ENCODE results near the gene PLPP6. TPM values are rescaled to one million over a fixed set of nuclear protein-coding genes. Genes with fewer than 3 reads are reported as not detected.

The PLPP6 gene
- total RNA-seq, 2 donors from 2014 or later: 16.2 to 17.1 TPM

DNA sequence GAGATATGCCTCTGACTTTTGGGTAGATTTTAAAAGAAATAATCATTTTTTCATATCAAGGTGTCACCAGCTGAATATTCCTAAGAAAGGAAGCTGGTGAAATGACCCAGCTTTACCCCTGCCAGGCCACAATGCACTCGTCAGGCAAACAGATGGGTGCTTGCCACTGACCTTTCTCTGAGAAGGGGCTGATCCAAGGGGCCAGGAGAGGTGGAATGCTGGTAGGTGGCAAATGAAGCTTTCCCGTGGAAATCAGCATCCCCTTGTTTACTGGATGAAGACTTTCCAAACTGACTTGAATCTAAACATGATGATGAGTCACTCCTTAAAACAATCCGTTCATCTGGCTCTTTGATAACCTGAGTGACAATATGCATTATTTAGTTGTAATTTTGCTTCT, 44.3 kb upstream of the PLPP6 start:
- Histone ChIP-seq H3K27me3 (no peaks in the 10 kb centered on the region), H3K4me3 (no peak overlapping the region), H3K36me3 (replicated peaks in 1 of 2; ENCODE audit: insufficient read depth in 1 of 2, low read depth in 2 of 2) (peaks cover 0 to 9% of the 10 kb centered on the region in 2 donors), H3K27ac (no peak overlapping the region), H3K4me1 (no peaks in the 10 kb centered on the region), H3K9me3 (no peaks in the 10 kb centered on the region)
- intact Hi-C loops (cut with DNase I): no loop called here
- ATAC-seq: no peak
- no peak for DNase-seq
- TF ChIP-seq, protein P1, sequence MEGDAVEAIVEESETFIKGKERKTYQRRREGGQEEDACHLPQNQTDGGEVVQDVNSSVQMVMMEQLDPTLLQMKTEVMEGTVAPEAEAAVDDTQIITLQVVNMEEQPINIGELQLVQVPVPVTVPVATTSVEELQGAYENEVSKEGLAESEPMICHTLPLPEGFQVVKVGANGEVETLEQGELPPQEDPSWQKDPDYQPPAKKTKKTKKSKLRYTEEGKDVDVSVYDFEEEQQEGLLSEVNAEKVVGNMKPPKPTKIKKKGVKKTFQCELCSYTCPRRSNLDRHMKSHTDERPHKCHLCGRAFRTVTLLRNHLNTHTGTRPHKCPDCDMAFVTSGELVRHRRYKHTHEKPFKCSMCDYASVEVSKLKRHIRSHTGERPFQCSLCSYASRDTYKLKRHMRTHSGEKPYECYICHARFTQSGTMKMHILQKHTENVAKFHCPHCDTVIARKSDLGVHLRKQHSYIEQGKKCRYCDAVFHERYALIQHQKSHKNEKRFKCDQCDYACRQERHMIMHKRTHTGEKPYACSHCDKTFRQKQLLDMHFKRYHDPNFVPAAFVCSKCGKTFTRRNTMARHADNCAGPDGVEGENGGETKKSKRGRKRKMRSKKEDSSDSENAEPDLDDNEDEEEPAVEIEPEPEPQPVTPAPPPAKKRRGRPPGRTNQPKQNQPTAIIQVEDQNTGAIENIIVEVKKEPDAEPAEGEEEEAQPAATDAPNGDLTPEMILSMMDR (IDR thresholded peaks at IDR 0.05): no peak
- no peak for TF ChIP-seq POLR2A (IDR thresholded peaks at IDR 0.05)
- 67 to 73% methylated on average over 3 of the region's 3 CpGs for WGBS, 2 donors

DNA sequence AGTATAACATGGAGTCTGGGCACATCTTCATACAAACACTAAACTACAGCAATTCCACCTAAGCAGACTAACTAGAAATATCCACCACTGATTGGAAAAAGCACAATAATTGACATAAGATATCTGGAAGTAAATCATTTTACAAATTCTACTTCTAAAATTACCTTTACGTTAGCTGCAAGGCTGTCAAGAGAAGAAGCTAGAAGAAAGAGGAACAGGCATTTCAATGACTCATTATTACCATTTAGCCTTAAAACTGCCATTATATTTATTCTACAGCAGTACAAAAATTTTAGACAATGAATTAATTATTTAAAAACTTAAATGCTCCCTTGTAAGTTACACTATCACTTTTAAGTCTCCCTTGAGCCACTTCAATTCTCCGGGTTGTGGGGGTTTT, 43.4 kb upstream of the PLPP6 start:
- intact Hi-C loops (cut with DNase I): no loop called here
- H3K36me3 ChIP-seq (replicated peaks in 1 of 2; ENCODE audit: insufficient read depth in 1 of 2, low read depth in 2 of 2): peaks cover 0 to 9% of the 10 kb centered on the region in 2 donors
- 87 to 93% methylated on average over 2 of the region's 2 CpGs for WGBS, 2 donors
- H3K9me3 ChIP-seq: no peaks in the 10 kb centered on the region
- no peak overlapping the region for H3K27ac ChIP-seq
- no peaks in the 10 kb centered on the region for H3K4me1 ChIP-seq
- no peak for TF ChIP-seq POLR2A (IDR thresholded peaks at IDR 0.05)
- TF ChIP-seq, protein P1 (IDR thresholded peaks at IDR 0.05): no peak
- H3K27me3 ChIP-seq: no peaks in the 10 kb centered on the region
- ATAC-seq (no peak), DNase-seq (no peak)
- no peak overlapping the region for H3K4me3 ChIP-seq

- no peak for ATAC-seq
- Histone ChIP-seq H3K27ac (no peak overlapping the region), H3K4me3 (no peak overlapping the region), H3K36me3 (replicated peaks in 1 of 2; ENCODE audit: insufficient read depth in 1 of 2, low read depth in 2 of 2) (peaks cover 0 to 11% of the 10 kb centered on the region in 2 donors), H3K27me3 (no peaks in the 10 kb centered on the region), H3K9me3 (no peaks in the 10 kb centered on the region), H3K4me1 (no peaks in the 10 kb centered on the region)
- intact Hi-C loops (cut with DNase I): no loop called here
- TF ChIP-seq POLR2A (IDR thresholded peaks at IDR 0.05): no peak
- TF ChIP-seq, protein P1 (IDR thresholded peaks at IDR 0.05): no peak
- DNase-seq: no peak
- 64 to 80% methylated on average over 3 of the region's 3 CpGs for WGBS, 2 donors
These were observed 41.9 kb upstream of the PLPP6 start for GRCh38 chr9:4620057-4620765.

DNA sequence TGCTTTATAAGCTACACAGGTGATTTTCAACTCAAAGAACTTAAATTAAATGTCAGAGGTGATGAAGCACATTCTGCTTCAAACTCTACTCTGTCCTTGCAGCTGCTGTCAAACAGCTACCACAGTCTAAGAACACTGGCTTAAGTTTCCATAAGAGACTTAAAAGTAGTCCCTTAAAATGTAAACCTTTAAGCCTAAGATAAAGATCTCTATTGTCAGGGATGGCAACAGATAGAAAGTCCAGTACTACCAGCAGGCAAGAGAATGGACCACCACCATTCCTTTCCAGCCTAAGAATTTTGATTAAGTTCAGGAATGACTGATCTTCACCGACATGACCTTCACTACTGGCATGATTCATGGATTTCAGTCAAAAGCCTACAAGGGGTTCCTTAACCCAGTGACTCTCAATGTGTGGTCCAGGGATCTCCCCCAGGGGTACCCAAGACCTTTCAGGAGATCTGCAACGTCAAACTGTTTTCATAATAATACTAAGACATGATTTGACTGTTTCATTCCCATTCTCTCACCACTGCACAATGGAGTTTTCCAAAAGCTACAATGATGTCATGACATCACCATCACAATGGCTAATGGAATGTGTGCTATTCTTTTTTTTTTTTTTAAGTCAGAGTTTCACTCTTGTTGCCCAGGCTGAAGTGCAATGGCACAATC, 41.1 kb upstream of the PLPP6 start:
- no peak for ATAC-seq
- WGBS, 2 donors: 71 to 77% methylated on average over 2 of the region's 2 CpGs
- H3K36me3 ChIP-seq (replicated peaks in 1 of 2; ENCODE audit: insufficient read depth in 1 of 2, low read depth in 2 of 2): peaks cover 0 to 11% of the 10 kb centered on the region in 2 donors

More for the DNA sequence above, 41.1 kb upstream of the PLPP6 start:
- no peaks in the 10 kb centered on the region for H3K27me3 ChIP-seq
- H3K4me3 ChIP-seq: no peak overlapping the region
- no peaks in the 10 kb centered on the region for H3K9me3 ChIP-seq
- DNase-seq: no peak
- no peak for TF ChIP-seq POLR2A (IDR thresholded peaks at IDR 0.05)
- TF ChIP-seq, protein P1 (IDR thresholded peaks at IDR 0.05): no peak
- intact Hi-C loops (cut with DNase I): no loop called here
- H3K4me1 ChIP-seq: no peaks in the 10 kb centered on the region
- H3K27ac ChIP-seq: no peak overlapping the region
